GM19328 (cell line): ENCODE results near the gene CLPTM1.
A peak's percentile ranks its signal among the peaks of the same experiment; 100 is the strongest.

Experiments used
- ATAC-seq: cut with Tn5 transposase; IDR thresholded peaks from one replicate; pipeline ENCODE4 v1.9.1; 2021; ENCODE audit warnings: mild to moderate bottlenecking, moderate library complexity; ENCODE audit not compliant: unreplicated experiment

CLPTM1 gene

GRCh38 chr19:45008552-45008951 is 53.4 kb downstream of the CLPTM1 start:
- no peak for ATAC-seq

- no peak for ATAC-seq
Observed at GRCh38 chr19:45009625-45010255, 54.6 kb downstream of the CLPTM1 start.

- ATAC-seq: no peak
Observed at GRCh38 chr19:45010306-45010705, 55.1 kb downstream of the CLPTM1 start.

GRCh38 chr19:45011959-45012358 is 56.8 kb downstream of the CLPTM1 start:
- ATAC-seq: no peak

GRCh38 chr19:45016388-45017314 is 61.5 kb downstream of the CLPTM1 start:
- ATAC-seq: peak; percentile 70

GRCh38 chr19:45019187-45019586 is 64.0 kb downstream of the CLPTM1 start:
- no peak for ATAC-seq

- no peak for ATAC-seq
Observed at GRCh38 chr19:45020071-45020470, 64.9 kb downstream of the CLPTM1 start.

GRCh38 chr19:45021971-45022370 is 66.8 kb downstream of the CLPTM1 start:
- ATAC-seq: no peak

- ATAC-seq: no peak
Observed at GRCh38 chr19:45023048-45023447, 67.9 kb downstream of the CLPTM1 start.

GRCh38 chr19:45025264-45025663 is 70.1 kb downstream of the CLPTM1 start:
- no peak for ATAC-seq

- ATAC-seq: no peak
Observed at GRCh38 chr19:45027371-45027770, 72.2 kb downstream of the CLPTM1 start.

GRCh38 chr19:45030825-45031224 is 75.6 kb downstream of the CLPTM1 start:
- ATAC-seq: no peak

- no peak for ATAC-seq
Observed at GRCh38 chr19:45032421-45032820, 77.2 kb downstream of the CLPTM1 start.

GRCh38 chr19:45035755-45036154 is 80.6 kb downstream of the CLPTM1 start:
- no peak for ATAC-seq

- ATAC-seq: no peak
Observed at GRCh38 chr19:45037393-45038169, 82.4 kb downstream of the CLPTM1 start.

GRCh38 chr19:45038931-45039893 is 84.0 kb downstream of the CLPTM1 start, which contains the start of gene CLASRP:
TSS of gene CLASRP (plus strand) at chr19:45039045. CDS start at chr19:45040213, 1,168 bp downstream.
- peak; percentile 83 for ATAC-seq

- ATAC-seq: no peak
Observed at GRCh38 chr19:45040059-45040771, 85.0 kb downstream of the CLPTM1 start.

- no peak for ATAC-seq
Observed at GRCh38 chr19:45041125-45041524, 85.9 kb downstream of the CLPTM1 start.
